DLD1 (cell line): ENCODE measurements around the gene SLC38A1.

ENCODE experiments used
- in situ Hi-C: cut with HindIII; loops from 2 replicates; pipeline ENCODE4 v1.10.0; 2017; ENCODE audit warnings: low sequenced_read_pairs

SLC38A1 gene

DNA sequence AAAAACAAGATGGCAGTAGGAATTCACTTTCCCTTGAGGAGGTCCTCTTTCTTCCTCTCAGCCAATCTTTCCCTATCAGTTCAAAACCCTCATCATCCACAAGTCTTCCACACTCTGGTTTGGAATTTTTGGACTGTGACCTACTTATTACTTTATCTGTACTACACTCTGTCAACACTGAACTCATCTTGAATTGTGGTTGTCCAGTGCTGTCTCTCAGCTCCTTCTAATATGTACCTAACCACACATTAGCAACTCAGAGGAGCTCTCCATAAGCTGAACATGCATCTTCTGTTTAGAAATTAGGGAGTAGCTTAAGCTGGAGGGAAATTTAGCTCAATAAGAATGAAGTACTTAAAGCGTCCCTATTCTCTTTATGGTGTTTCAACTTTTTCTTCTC, 34.8 kb downstream of the SLC38A1 start:
- in situ Hi-C loops: no loop called here

GRCh38 chr12:46233423-46233822, 35.4 kb downstream of the SLC38A1 start:
- in situ Hi-C loops: no loop called here

GRCh38 chr12:46230983-46231382, 37.9 kb downstream of the SLC38A1 start:
- in situ Hi-C loops: no loop called here

GRCh38 chr12:46230306-46230705, 38.5 kb downstream of the SLC38A1 start:
- in situ Hi-C loops: no loop called here

DNA sequence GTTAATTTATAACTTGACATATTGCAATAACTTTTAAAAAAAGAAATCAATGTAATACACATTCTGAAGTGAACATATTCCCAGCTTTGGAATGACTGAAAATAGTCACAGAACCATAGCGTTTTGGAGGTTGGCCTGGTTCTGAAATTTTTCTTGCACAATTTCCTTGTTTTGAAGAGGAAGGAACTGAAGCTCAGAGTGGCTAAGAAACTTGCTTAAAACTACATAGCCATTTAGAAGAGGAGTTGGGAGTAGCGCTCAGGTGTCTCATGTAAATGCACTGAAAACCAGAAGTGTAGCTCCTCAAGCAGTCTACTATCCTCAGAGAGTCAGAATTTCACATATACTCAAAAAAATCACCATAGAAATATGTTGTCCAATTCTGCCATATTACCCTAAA, 41.2 kb downstream of the SLC38A1 start:
- in situ Hi-C loops: no loop called here

DNA sequence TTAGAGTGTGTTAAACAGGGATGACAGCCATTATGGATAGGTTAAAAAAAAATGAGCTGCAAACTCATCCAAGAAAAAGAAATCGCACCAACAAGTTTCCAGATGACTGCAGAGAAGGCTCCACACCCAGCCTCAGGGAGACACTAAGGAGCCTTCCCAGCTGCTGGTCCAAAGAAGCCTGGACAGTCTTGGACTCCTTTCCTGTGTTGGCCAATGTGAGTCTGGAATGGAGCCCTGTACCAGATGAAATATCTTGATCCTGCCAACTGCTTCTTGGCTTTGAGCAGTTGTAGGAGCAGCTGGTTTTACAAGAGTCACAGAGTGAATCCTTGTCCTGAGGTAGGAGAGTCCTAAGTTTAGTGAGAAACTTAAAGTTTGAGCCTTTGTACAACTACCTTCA, 44.5 kb downstream of the SLC38A1 start:
- in situ Hi-C loops: no loop called here

DNA sequence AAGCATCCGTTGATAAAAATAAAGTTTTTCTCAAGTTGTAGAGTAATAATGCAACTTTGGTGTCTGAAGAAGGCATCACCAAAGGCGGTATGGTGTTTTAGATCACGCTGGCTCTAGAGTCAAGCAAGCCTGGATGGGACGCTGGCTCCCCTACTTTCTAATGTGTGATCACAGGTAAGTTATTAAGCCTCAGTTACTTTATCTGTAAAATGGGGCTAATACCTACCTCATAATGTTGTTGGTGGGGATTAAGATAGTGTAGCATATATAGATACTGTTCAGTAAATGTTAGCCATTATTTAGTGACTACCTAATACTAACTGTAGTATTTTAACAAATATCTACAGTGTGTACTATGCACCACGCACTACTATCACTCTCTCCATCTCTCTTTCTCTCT, 45.8 kb downstream of the SLC38A1 start:
- in situ Hi-C loops: no loop called here

GRCh38 chr12:46222636-46223035, 46.2 kb downstream of the SLC38A1 start:
- in situ Hi-C loops: no loop called here

- in situ Hi-C loops: no loop called here
These were observed 47.4 kb downstream of the SLC38A1 start for GRCh38 chr12:46221255-46222128.

GRCh38 chr12:46219877-46220655, 48.8 kb downstream of the SLC38A1 start:
- in situ Hi-C loops: no loop called here

GRCh38 chr12:46219132-46219876, 49.5 kb downstream of the SLC38A1 start:
- in situ Hi-C loops: no loop called here

DNA sequence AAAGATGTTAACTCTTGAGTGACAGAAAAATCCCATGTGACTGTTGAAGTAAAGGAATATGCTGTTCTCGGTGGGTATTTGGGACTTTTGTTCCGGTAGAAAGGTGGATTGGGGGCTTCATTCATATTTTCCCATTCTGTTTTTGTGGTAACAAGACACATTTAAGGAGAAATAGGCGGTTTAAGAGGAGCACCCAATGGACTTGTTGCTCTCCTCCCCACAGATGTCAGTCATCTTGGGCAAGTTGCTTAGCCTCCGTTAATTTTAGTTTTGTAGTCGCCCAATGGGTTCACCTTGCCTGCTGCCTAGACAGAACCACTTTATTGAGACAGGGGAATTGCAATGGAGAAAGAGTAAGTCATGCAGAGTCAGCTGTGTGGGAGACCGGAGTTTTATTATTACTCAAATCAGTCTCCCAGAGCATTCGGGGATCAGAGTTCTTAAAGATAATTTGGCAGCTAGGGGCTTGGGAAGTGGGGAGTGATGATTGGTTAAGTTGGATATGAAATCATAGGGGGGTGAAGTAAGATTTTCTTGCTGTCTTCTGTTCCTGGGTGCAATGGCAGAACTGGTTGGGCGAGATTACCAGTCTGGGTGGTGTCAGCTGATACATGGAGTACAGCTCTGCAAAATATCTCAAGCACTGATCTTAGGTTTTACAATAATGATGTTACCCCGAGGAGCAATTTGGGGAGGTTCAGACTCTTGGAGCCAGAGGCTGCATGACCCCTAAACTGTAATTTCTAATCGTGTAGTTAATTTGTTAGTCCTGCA, 50.3 kb downstream of the SLC38A1 start:
- in situ Hi-C loops: no loop called here

DNA sequence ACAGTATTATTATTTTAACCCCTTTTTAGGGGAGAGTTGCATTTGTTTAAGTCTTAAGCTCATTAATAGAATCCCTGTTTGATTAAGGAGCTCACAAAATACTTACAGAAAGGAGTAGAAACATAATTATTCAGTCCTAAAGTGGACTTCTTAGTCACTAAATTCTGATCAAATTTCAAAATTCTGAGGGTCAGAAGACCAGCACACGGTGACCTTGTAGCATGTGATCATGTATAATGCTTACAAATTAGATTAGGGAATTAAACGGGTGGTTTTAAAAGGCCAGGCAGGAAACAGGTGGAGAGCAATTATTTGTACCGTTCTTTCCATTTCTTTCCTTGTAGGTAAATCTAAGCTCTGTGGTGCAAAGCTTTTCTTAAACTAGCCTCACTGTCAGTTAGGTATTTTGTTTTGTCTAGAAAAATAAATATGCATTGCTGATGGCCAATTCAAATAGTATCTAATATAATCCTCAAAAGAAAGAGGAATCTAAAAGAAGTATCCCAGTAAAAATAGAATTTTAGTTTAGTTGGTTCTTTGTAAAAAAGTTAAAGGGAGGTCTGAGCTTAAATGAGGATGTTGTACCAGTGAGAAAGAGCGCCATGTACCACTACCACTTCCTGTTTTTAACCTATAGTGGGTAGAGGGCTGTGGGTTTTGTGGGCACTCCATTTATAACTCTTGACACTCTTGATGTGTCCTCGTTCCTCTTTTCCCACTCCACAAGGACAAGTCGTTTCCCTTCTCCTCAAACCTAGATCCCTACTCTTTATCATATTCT, 51.1 kb downstream of the SLC38A1 start:
- in situ Hi-C loops: no loop called here

- in situ Hi-C loops: no loop called here
These were observed 54.0 kb downstream of the SLC38A1 start for GRCh38 chr12:46214668-46215436.

- in situ Hi-C loops: no loop called here
These were observed 56.5 kb downstream of the SLC38A1 start for GRCh38 chr12:46212108-46212982.

DNA sequence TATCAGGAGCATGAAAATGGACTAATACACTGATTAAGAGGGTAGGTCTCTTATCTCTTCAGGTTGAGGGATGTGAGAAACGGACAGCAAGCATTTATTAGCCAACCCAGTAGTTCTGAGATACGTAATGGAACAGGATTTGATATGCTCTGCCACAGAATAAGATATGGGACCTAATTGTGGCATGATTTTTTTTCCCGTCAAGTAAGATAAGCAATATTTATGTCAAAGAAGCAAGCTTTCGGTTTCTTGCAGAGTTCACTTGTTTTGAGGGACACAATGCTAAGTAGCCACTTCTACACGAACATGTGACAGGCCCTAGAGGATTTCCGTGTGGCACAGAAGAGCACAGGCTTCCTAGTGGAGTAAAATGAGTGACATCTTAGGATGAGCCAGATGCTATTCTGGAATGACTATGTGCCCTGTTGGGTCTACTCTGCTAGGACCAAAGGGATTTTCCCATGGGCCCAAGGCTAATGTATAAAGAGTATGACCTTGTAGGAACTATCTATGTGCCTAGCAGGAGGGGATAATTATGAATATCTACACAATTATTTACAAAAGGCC, 57.9 kb downstream of the SLC38A1 start:
- in situ Hi-C loops: no loop called here

GRCh38 chr12:46209914-46210872, 58.6 kb downstream of the SLC38A1 start:
- in situ Hi-C loops: no loop called here
